HG02885 (cell line): Measurements from ENCODE around the gene SCRN1.
A peak's percentile ranks its signal among the peaks of the same experiment; 100 is the strongest.

Experiments used
- ATAC-seq: cut with Tn5 transposase; IDR thresholded peaks from one replicate; pipeline ENCODE4 v1.9.1; 2021; ENCODE audit warnings: mild to moderate bottlenecking; ENCODE audit not compliant: unreplicated experiment, poor library complexity

Gene SCRN1

DNA sequence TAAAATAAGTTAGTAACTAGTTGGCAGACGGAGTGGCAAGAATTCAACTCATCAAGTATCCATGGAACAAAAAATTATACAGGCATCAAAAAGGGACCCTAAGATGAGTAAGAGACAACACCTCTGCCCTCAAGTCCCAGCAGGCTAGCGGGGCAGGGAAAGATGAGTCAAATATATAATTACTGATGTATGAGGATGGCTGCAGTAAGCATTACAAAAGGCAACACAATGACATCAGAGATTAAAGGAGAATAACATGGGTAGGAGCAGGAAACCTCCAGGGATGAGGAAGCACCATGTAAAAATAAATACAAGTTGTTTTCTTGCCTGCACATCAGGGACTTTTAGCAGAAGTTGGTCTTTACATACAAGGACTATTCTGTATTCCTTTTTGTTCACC lies 49.4 kb downstream of the SCRN1 start:
- no peak for ATAC-seq

DNA sequence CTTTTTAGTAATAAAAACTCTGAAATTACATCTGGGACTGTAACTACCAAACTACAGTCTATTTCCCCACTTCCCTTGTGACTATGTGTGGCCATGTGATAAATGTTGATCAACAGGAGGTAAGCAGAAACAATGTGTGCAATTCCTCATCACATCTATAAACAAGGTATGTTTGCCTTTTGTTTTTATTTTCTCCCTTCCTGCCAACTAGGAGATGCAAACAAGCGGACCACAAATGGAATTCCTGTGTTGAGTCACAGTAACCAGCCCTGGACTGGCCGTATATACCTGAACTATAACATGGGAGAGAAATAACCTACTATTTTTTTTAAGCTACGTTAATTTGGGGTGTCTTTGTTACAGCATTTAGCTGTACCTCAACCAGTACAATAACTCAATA lies 52.5 kb downstream of the SCRN1 start:
- ATAC-seq: no peak

DNA sequence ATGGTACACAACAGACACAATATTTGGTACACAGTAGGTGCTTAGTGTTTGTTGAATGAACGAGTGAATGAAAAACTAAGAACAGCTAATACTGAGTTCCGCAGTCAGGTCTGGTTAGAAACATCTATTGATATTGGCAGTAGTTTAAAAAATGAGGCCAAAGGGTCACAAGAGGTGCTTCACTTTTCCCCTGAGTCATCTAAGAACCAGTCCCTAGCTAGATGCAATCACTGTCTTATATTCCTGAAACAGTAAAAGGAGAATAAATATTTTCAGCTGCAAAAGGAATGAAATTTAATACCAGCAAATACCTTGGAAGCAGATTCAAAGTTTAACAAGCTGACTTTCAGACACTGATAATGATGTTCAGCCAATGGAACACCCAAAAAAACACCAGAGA lies 54.5 kb downstream of the SCRN1 start:
- no peak for ATAC-seq

DNA sequence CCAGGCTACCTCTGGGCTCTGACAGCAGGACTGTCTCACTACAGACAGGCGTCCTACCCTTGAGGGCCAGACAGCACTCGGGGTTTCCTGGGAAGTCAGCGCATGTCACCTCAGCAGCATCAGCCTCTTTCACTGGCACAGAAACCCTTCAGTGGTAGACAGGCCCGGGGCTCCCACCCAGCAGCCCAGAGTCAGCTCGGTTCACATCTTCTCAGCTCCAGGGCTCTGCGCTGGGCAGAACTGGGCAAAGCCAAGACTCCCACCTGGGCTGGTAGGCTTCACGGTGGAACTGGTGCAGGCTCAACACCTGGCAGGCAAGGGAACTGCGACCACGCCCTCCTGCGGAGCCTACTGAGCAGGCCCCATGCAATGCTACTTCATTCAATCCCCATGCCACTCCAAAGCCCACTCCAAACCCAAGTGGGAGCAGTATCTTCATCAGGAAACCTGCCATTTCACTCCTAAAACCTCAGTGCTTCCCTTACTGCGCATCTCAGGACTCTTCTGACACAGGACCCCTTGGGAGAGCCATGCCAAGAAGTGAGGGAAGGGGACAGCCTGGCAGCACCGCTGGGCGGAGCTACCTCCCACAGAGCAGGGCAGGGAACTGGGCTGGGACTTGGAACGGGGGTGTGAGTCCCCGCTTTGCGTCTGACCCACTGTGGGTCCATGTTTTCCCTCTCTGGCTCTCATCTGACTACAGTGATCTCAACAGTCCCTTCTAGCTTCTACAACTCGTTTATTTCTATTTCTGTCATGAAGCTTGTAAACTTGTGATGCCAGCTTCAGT lies 60.4 kb downstream of the SCRN1 start:
- ATAC-seq: no peak

DNA sequence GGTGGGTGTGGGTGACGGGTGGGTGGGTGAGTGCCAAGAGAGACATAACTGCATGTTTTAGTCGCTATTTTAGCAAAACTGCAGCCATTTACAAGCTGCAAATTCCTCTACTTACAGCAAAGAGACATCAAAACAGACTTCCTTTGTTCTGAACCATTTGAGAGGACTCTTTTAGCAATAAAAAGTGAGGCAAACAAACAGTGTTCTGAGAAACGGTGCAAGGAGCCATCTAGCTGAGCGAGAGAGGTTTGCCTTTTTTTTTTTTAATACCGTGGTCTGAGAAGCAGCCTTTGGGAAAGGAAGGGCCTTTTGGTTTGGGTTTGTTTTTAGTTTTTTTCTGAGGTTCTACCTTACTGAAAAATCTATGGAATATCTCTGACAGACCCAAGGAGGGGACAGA lies 62.9 kb downstream of the SCRN1 start:
- ATAC-seq: no peak

DNA sequence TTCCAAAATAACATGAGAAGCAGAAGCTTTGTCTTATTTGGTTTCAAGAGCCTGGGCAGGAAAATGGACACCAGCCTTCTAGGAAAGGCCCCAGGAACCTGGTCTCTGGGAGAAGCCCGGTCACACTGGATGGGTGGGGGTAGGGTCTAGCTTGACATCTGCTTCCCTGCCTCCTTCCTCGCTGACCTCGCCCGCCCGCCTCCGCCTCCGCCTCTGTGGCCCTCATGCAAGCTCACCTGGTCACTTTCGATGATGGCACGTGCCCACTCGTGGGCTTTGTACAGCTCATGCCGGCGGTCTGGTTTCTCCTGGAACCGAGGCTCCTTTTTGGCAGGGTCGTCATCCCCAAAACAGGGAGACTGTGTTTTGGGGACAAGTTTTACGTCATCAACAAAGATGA lies 63.4 kb downstream of the SCRN1 start:
- no peak for ATAC-seq

DNA sequence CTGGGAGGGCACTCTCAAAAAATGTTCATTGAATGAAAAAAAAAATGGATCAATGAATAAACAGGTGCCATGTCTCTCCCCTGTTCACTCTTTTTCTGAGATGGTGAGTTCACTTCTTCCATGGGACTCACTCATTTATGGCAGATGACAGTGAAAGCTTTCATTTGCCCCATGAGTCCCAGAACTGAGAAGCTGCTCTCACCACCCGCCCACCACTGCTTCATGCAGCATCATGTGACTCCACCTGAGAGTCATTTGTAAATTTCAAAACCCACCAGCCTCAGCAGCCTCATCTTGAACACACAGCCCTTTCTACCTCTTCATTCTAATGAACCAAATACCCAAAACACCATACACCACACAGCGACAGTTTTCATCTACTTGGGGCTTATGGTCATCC lies 64.9 kb downstream of the SCRN1 start:
- peak; percentile 58 for ATAC-seq

DNA sequence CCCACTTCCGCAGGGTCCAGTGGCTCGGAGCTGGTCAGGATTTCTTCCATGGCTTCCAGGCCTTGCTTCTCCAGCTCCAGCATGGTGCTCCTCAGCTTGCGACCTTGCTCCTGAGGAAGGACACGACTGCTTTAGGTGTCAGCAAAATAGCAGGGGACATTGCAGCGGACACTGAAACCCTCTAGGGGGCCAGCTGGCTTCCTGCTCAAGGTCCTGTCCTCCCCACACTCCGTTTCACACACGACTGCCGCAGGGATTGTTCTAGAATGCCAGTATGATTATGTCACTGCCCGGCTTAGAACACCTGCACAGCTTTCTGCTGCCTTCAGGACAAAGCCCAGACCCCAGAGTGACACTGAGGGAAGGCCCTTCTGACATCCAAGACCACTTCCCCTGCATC lies 65.6 kb downstream of the SCRN1 start:
- ATAC-seq: no peak

DNA sequence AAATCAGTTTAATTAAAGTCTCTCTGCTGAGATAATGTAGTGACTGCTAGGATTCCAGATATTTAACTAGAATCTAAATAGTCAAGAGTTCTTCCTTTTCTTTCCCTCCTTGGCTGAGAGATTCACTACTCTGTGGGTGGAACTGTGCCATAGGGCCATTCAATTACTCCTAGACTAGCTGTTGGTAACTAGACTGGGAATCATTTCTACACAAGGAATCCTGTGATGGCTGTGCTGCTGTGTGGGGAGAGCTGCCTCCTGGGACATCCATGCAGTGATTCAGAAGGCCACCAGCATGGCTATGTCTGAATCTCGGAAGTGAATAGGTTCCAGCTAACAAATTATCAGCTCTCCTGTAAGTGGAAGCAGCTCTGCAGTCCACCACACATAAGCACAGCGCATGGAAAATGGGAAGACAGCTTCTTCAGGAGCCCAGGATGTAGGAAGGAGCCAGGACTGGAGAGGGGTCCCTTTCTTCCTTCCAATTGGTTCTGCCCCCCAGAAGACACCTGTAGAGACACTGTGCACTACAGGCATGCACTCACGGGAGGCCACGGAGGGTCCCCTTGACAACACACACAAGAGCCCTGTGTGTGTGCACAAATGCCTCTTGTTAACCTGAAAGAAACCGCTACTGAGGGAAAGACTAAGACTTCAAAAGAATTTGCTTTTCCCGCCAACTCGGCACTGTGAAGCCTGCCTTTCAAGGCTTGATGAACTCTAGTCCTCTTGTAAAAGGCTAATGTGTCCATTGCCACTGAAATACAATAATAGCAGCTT lies 66.5 kb downstream of the SCRN1 start:
- ATAC-seq: no peak

DNA sequence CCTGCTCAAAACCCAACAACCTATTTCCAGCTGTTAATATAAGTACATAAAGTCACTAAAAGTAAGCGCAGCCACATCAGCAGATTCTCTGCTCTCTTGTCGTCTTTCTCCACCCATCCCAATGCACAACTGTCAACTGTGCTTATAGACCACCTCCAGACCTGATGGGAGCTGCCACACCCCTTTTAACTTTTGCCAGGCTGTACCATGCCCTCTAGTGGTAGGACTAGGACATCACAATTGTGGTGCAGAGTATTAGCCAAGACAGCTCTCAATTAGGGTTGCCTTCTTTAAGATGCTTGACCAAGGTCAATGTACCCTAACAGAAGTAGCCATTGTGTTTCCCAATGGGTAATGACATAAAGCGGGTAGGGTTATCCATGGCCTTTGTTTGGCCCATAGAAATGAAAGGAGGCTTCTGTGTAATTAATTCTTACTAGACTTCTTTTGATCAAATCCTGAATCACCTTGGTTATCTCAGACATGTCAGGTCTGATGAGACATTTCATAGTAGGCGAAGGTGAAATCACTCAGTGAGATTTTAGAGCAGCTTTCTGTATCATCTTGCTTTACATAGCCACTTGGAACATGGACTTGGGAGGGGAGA lies 68.1 kb downstream of the SCRN1 start:
- ATAC-seq: peak; percentile 84

DNA sequence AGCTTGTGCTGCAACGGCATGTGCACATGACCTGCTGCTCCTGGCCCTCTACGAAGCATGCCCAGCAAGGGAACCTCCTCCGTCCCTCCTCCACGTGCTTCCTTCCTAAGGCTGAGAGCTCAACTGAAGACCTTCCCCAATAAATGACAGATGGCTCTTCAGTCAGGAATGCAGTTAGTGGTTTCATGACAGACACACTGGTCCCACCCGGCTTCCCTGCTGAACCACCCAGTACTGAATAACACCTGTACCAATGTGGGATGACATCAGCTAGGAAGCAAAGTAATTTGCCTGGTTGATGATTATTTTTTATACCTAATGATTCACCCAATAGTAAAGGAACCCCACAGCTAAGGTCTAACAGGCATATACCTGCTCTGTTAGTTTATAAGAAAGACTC lies 69.1 kb downstream of the SCRN1 start:
- no peak for ATAC-seq

DNA sequence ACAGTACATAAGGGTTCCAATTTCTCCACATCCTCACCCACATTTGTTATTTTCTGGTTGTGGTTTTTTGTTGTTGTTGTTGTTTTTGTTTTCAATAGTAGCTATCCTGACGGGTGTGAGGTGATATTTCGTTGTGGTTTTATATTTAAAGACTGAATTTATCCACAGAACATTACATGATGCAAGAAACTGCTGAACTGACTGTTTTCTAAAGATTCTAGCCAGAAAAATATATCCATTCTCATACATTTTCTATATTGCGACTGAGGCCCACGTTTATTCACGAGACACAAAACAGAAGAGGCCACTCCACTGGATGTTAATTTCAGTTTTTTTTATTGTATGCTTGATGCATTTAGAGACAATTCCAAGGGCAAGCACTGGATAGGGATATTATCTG lies 69.8 kb downstream of the SCRN1 start:
- no peak for ATAC-seq

DNA sequence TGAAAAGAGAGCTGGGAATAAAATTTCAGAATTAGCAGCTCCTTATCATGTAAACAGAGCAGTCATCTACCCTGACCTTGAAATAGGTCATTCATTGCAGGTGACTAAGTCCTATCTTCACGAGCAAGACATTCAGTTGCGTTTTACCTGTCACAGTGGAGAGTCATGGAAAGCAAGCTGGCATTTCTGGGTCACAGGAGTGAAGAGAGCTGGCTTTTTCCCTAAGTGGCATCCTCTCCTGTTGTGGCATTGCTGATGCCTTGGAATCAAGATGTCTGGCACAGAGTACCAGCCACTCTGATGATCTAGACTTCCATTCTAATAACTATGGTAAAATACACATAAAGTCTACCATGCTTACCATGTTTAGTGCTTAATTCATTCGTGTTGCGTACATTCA lies 70.8 kb downstream of the SCRN1 start:
- ATAC-seq: no peak

DNA sequence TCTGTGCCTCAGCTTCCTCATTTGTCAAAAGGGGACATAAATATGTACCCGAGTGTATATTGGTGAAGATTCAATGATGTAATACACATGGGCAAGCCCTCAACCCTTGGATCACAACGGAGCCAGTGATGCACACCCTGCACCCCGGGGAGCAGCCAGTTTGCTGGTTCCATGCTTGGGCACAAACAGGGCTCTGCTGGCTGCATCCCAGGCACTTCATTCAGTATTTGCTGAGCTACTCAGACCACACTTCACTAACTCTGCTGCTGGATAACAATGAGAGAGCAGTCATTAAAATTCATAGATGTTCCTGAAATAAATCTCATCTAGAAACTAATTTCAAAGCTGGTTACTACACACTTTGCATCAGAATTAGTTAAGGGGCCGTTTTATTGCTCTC lies 72.0 kb downstream of the SCRN1 start:
- ATAC-seq: no peak

DNA sequence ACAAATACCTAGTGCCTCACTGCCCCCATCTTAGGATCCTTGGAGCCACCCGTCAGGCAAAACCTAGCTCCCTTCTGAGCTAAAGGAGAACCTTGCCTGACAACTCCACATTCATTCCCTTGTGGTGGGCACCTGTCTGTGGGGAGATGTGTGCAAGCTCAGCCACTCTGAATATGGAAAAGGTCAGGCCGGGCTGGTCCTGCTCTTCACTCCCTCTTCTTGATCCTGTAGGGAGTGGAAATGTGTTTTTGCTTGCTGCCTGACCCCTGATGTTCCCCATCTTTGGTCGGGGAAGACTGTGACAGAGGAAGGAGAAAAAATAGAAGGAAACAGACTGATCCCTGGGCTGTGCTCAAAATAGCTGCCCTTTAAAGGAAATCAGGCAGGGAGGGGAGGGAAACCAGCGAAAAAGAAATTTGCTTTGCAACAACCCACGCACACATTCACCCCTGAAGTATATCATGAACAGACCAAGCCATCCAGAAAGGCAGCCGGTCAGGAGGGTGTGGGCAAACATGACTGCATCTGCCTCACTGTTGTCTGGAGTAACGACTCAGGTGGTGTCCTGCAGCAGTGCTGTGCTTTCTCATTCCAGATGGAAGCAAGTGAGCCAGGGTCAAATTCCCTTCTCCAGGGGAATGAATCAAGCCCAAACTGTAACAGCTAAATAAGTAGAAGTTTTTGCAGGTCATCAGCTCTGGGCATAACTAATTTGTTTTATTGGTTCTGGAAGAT lies 74.0 kb downstream of the SCRN1 start:
- no peak for ATAC-seq

DNA sequence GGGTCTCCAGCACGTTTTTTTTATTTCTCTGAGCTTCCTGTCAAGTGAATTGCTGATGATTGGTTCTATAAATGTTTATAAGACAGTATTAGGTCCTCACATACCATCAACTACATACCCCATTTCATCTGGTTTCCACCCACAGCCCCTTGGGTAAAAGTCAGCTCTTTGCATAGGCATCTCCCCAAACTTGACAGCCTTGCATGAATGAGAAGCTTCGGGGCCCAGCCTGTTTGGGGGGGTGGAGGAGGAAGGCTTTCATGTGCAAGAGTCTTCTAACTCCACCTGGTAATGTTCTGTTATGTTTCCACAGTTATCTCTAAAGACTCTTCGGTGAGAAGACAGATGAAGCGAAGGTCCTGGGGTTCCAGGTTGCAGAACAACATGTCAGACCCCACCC lies 75.4 kb downstream of the SCRN1 start:
- ATAC-seq: no peak

DNA sequence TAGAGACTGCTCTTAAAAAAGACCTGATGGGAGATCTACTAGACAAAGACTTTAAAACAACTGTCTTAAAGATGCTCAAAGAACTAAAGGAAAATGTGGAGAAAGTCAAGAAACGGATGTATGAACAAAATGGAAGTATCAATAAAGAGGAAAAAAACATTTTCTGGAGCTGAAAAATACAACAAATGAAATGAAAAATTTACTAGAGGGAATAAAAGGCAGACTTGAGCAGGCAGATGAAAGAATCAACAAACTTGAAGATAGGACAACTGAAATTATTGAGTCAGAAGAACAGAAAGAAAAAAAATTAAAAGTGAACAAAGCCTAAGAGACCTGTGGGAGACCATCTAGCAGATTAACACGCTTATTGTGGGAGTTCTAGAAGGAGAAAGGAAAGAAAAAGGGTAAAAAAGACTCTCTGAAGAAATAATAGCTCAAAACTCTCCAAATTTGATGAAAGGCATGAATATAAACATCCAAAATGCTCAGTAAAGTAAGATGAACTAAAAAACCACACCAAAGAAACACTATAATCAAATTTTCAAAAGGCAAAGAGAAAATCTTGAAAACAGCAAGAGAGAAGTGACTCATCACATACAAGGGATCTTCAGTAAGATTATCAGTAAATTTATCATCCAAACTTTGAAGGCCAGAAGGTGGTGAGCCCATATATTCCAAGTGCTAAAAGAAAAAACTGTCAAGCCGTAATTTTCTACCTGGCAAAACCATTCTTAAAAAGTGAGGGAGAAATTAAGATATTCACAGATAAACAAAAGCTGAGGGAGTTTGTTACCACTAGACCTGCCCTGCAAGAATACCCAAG lies 83.2 kb downstream of the SCRN1 start:
- ATAC-seq: no peak

DNA sequence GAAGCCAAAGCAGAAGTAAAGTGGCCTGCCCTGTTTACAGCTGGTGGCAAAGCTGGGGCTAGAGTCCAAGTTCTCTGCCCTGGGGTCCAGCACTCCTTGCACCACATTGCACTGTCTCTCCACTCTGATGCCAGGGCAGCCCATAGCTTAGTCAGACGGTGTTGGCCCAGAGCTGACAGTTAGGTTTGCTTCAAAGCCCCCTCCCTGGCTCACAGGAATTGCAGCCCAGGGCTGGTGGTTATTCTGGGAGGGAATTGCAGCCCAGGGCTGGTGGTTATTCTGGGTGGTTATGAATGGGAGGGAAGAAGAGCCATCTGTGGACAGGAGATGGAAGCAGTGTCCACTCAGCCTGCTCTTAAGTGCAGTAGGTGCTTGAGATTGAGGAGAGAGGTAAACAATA lies 88.9 kb downstream of the SCRN1 start:
- ATAC-seq: no peak

DNA sequence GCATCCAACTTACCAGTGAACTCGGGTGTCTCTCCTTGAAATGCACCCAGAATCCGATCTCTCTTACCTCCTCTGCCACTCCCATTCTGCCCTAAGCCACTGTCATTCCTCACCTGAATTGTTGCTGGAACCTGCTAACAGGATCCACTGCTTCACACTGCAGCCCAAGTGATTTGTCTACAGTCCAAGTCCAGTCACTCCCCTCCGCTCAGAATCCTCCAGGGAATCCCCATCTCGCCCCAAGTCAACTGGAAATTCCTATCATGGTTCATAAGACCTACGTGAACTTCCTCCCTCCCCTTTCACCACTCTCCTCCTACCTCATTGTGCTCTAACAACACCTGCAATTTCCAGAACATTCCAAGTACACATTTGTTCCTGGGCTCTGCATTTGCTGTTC lies 91.3 kb downstream of the SCRN1 start:
- ATAC-seq: no peak
